RWPE1 (cell line): ENCODE results near the gene RGS6.

Experiments used
- CTCF ChIA-PET: fragments of 350-600 bp; sonication (Branson Sonifier 250); formaldehyde crosslinking; extraction: SDS; loops from one replicate; lab custom pipeline; 2021; lab: Yijun Ruan, JAX
- POLR2A ChIA-PET: fragments of 400-600 bp; formaldehyde crosslinking; extraction: SDS; loops from one replicate; lab custom pipeline; 2020; ENCODE audit warnings: antibody characterized with exemption; ENCODE audit not compliant: low non-redundant PET; lab: Yijun Ruan, JAX
- DNase-seq: peaks from one replicate; pipeline ENCODE4 v3.0.0; 2012; ENCODE audit warnings: low spot score
- H3K27ac ChIP-seq: fragments of 450-650 bp; 2 replicates; pipeline ENCODE4 v1.5.1; 2017
- CTCF ChIP-seq: fragments of 450-650 bp; conservative IDR thresholded peaks from 2 replicates; pipeline ENCODE4 v1.5.1; 2017; ENCODE audit warnings: low read depth, mild to moderate bottlenecking

The RGS6 gene

GRCh38 chr14:72123755-72124154 is 191.5 kb downstream of the RGS6 start:
- no peak for TF ChIP-seq CTCF
- ChIA-PET CTCF (interaction anchor here (0.5 kb wide), 1 partner anchor 168 kb away, joined by 5 read pairs; no protein-coding TSS in a partner anchor), POLR2A (no interaction called here)
- no peak for DNase-seq
- no peak overlapping the region for H3K27ac ChIP-seq

- CTCF ChIA-PET, result no interaction called here
- no peak for DNase-seq
- no peak overlapping the region for H3K27ac ChIP-seq
- POLR2A ChIA-PET, result no interaction called here
- TF ChIP-seq CTCF, result no peak
Measured at GRCh38 chr14:72124171-72124570, 191.9 kb downstream of the RGS6 start.

- ChIA-PET CTCF (interaction anchor here (0.7 kb wide), 1 partner anchor 111 kb away, joined by 3 read pairs; no protein-coding TSS in a partner anchor), POLR2A (no interaction called here)
- TF ChIP-seq CTCF, result no peak
- H3K27ac ChIP-seq, result no peak overlapping the region
- no peak for DNase-seq
Measured at GRCh38 chr14:72126091-72126490, 193.9 kb downstream of the RGS6 start.

DNA sequence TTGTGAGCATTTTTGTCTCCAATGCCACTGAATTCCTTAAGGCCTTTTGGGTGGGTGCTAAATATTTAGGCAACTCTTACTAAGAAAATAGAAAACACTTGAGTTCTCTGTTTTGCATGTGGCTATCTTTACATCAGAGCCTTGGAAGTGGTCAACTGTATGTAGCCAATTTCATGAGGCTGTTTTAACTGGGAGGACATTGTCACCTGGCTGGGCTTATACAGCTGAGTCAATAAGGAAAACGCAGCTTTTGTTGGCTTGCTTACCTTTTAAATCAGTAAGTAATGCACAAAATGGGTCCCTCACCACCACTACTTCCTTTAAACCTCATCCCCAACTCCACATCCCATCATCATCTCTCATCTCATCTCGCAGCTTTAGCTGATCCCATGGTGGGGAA is 194.3 kb downstream of the RGS6 start:
- H3K27ac ChIP-seq, result no peak overlapping the region
- POLR2A ChIA-PET, result interaction anchor here (0.6 kb wide), 1 partner anchor 1030 kb away, joined by 4 read pairs; no protein-coding TSS in a partner anchor
- CTCF ChIA-PET, result interaction anchor here (0.7 kb wide), 1 partner anchor 111 kb away, joined by 3 read pairs; no protein-coding TSS in a partner anchor
- TF ChIP-seq CTCF, result no peak
- no peak for DNase-seq

- H3K27ac ChIP-seq, result no peak overlapping the region
- no peak for TF ChIP-seq CTCF
- ChIA-PET POLR2A (no interaction called here), CTCF (no interaction called here)
- DNase-seq, result no peak
Measured at GRCh38 chr14:72128629-72129028, 196.4 kb downstream of the RGS6 start.

- DNase-seq, result no peak
- POLR2A ChIA-PET, result no interaction called here
- H3K27ac ChIP-seq, result no peak overlapping the region
- TF ChIP-seq CTCF, result no peak
- CTCF ChIA-PET, result no interaction called here
Measured at GRCh38 chr14:72129291-72129690, 197.1 kb downstream of the RGS6 start.
